HL-60/S4 (cell line): ENCODE measurements around the gene CCL19.

Experiments used
- in situ Hi-C: fragments of 300-500 bp; cut with MboI; formaldehyde crosslinking; loops from 2 replicates; pipeline ENCODE4 v1.14.3; 2022; ENCODE audit warnings: low sequenced_read_pairs

Gene CCL19

GRCh38 chr9:34664281-34665066, 26.6 kb downstream of the CCL19 start:
- in situ Hi-C loops: no loop called here

- in situ Hi-C loops: no loop called here
Observed at GRCh38 chr9:34663303-34663605, 27.8 kb downstream of the CCL19 start.

- in situ Hi-C loops: no loop called here
Observed at GRCh38 chr9:34662526-34663302, 28.4 kb downstream of the CCL19 start, which contains the start of gene CCL27. Gene CCL27 (minus strand): TSS chr9:34662657. CDS start chr9:34662633, 24 bp downstream.

- in situ Hi-C loops: no loop called here
Observed at GRCh38 chr9:34659592-34660253, 31.4 kb downstream of the CCL19 start.

GRCh38 chr9:34658461-34658860, 32.6 kb downstream of the CCL19 start:
- in situ Hi-C loops: no loop called here

GRCh38 chr9:34656992-34657391, 34.1 kb downstream of the CCL19 start:
- in situ Hi-C loops: no loop called here

- in situ Hi-C loops: no loop called here
Observed at GRCh38 chr9:34655394-34655793, 35.7 kb downstream of the CCL19 start.

- in situ Hi-C loops: no loop called here
Observed at GRCh38 chr9:34654323-34655051, 36.6 kb downstream of the CCL19 start.

- in situ Hi-C loops: no loop called here
Observed at GRCh38 chr9:34653151-34654072, 37.7 kb downstream of the CCL19 start.

- in situ Hi-C loops: no loop called here
Observed at GRCh38 chr9:34652602-34653000, 38.5 kb downstream of the CCL19 start.

GRCh38 chr9:34651876-34652601, 39.0 kb downstream of the CCL19 start, which contains the start of gene IL11RA:
Gene IL11RA (plus strand): TSS chr9:34652185. CDS start chr9:34655218, 3,033 bp downstream.
- in situ Hi-C loops: no loop called here

- in situ Hi-C loops: no loop called here
Observed at GRCh38 chr9:34651321-34651720, 39.8 kb downstream of the CCL19 start.

- in situ Hi-C loops: no loop called here
Observed at GRCh38 chr9:34650816-34651215, 40.3 kb downstream of the CCL19 start.

GRCh38 chr9:34648673-34649072, 42.4 kb downstream of the CCL19 start:
- in situ Hi-C loops: no loop called here

GRCh38 chr9:34647651-34648050, 43.4 kb downstream of the CCL19 start:
- in situ Hi-C loops: no loop called here

- in situ Hi-C loops: no loop called here
Observed at GRCh38 chr9:34647084-34647403, 44.0 kb downstream of the CCL19 start.

- in situ Hi-C loops: no loop called here
Observed at GRCh38 chr9:34646211-34647083, 44.6 kb downstream of the CCL19 start, which contains the start of gene GALT. Gene GALT (plus strand): TSS chr9:34646675. CDS start chr9:34646705, 30 bp downstream.

- in situ Hi-C loops: no loop called here
Observed at GRCh38 chr9:34644766-34645314, 46.2 kb downstream of the CCL19 start.
